Neural cell (in vitro differentiated cells): ENCODE data around the gene TUBB4B.

Experiments
- CTCF ChIP-seq: fragments of 450-650 bp; IDR thresholded peaks from 2 replicates; pipeline ENCODE4 v1.5.1; 2014; ENCODE audit warnings: antibody characterized with exemption, mild to moderate bottlenecking, moderate library complexity; ENCODE audit not compliant: poor library complexity, severe bottlenecking
- EZH2 ChIP-seq: fragments of 200-600, 300-800 bp; shearing (Covaris generic), sonication (generic); IDR thresholded peaks from 2 replicates; pipeline ENCODE4 v1.6.1; 2014; ENCODE audit warnings: antibody characterized with exemption, low read length, borderline replicate concordance, mild to moderate bottlenecking; ENCODE audit not compliant: insufficient read depth, poor library complexity, severe bottlenecking

- TF ChIP-seq CTCF (no peak), EZH2 (no peak)
These were observed 15.3 kb upstream of the TUBB4B start for GRCh38 chr9:137225699-137226331.
